Measurements from ENCODE around the gene ANGPT4.

Gene ANGPT4

DNA sequence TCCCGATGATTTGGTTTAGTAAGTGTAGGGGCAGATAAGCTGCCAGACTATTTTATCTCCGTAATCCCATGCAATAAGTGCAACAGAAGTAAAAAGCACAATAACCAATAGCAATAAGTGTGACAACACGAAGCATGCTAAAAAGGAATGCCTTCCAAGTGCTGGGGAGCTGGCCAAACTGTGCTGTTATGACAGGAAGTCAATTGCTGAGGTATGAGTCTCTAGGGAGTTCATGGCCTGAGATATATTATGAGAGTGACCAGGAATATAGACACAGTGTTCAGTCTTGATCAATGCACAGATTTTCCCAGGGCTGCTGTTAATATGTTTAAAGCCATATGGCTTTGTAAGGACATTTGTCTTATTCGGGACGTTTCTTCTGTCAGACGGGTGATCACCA, 10.5 kb upstream of the ANGPT4 start:
- no peak for DNase-seq (ENCODE audit: low read depth)
- no peak overlapping the region for H3K4me3 ChIP-seq (ENCODE audit: low read depth, low read length)
- TF ChIP-seq, protein P1, sequence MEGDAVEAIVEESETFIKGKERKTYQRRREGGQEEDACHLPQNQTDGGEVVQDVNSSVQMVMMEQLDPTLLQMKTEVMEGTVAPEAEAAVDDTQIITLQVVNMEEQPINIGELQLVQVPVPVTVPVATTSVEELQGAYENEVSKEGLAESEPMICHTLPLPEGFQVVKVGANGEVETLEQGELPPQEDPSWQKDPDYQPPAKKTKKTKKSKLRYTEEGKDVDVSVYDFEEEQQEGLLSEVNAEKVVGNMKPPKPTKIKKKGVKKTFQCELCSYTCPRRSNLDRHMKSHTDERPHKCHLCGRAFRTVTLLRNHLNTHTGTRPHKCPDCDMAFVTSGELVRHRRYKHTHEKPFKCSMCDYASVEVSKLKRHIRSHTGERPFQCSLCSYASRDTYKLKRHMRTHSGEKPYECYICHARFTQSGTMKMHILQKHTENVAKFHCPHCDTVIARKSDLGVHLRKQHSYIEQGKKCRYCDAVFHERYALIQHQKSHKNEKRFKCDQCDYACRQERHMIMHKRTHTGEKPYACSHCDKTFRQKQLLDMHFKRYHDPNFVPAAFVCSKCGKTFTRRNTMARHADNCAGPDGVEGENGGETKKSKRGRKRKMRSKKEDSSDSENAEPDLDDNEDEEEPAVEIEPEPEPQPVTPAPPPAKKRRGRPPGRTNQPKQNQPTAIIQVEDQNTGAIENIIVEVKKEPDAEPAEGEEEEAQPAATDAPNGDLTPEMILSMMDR (IDR thresholded peaks at IDR 0.05; ENCODE audit: insufficient read depth, low read depth, low read length, missing control alignments), result no peak

DNA sequence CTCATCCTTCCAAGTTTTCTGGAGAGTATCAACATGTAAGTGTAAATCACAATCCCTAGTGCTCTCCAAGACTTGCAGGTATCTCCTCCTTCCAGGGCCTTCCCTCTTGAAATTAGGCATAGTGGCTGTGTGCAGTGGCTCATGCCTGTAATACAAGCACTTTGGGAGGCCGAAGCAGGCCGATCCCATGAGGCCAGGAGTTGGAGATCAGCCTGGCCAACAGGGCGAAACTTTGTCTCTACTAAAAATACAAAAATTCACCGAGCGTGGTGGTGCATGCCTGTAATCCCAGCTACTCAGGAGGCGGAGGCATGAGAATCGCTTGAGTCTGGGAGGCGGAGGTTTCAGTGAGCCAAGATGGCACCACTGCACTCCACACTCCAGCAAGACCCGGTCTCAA, 9.4 kb upstream of the ANGPT4 start:
- TF ChIP-seq, protein P1 (IDR thresholded peaks at IDR 0.05; ENCODE audit: insufficient read depth, low read depth, low read length, missing control alignments), result no peak
- no peak overlapping the region for H3K4me3 ChIP-seq (ENCODE audit: low read depth, low read length)
- DNase-seq (ENCODE audit: low read depth), result no peak

DNA sequence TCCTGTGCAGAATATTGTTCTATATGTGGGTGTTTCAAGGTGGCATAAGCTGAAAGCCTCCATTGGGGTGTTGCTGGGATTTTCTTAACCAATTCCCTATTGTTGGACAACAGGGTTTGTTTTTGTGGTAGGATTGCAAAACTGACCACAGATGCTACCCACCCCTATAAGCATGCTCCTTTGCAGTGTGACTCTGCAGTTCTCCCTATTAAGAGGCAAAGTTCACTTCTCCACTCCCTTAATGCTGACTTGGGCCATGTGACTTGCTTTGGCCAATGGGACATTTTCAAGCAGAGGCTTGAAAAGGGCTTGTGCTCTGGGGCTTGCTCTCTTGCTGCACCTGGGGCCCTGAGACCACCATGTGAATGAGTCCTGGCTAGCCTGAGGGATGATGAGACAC, 8.5 kb upstream of the ANGPT4 start:
- no peak for DNase-seq (ENCODE audit: low read depth)
- TF ChIP-seq, protein P1 (IDR thresholded peaks at IDR 0.05; ENCODE audit: insufficient read depth, low read depth, low read length, missing control alignments), result no peak
- H3K4me3 ChIP-seq (ENCODE audit: low read depth, low read length), result no peak overlapping the region

DNA sequence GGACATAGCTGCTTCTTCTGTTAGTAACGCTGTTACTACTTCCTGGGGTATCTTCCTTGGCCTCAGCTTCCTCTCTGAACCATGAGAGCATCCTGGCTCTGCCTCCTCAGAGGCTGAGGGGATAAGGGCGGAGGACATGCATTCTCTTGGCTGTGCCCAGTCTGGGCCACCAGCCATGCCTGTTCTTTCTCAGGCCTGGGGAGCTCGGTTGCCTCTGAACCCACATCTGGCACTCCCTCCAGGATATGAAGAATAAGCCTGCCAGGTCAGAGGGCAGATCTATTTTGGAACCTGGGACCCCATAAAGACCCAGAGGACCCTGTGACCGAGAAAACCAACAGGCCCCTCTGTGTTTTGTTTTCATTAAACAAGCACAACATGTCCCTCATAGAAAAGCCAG, 6.6 kb upstream of the ANGPT4 start:
- no peak overlapping the region for H3K4me3 ChIP-seq (ENCODE audit: low read depth, low read length)
- DNase-seq (ENCODE audit: low read depth), result no peak
- TF ChIP-seq, protein P1 (IDR thresholded peaks at IDR 0.05; ENCODE audit: insufficient read depth, low read depth, low read length, missing control alignments), result no peak

DNA sequence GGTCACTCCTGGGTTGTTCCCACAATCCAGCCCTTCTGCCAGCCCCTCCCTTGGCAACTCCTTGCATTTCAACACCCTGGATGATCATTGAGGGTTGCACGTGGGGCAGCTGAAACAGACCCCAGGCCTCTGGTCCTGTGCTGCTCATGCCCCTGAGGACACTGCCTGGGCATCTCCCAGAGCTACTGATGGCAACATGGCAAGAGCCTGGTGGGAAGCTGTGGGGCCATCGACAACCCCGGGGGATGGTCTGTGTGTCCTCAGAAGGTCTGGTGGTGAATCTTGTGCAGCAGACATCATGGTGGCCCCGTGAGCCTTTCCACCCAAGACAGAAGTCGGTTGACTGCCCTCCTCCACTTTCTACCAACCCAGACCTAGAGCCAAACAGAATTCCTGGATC, 4.9 kb upstream of the ANGPT4 start:
- H3K4me3 ChIP-seq (ENCODE audit: low read depth, low read length), result no peak overlapping the region
- TF ChIP-seq, protein P1 (IDR thresholded peaks at IDR 0.05; ENCODE audit: insufficient read depth, low read depth, low read length, missing control alignments), result no peak
- DNase-seq (ENCODE audit: low read depth), result no peak

DNA sequence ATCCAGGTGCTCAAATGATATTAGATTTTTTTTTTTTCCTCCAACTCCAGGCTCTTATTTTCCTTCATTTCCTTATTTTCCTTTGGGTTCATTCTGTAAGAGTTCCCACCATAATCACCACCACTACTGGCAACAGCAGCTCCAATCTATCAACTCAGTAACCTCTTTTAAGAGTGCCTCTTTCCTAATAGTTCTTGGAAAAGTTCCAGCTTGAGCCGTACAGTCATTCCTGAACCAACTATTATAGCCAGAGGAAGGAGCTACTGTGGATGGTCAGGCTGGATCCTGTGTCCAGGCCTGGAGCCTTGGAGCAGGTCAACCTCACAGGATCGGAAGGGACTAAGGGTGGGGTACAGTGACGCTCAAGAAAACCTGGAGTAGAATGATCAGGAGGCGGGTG, 4.2 kb upstream of the ANGPT4 start:
- H3K4me3 ChIP-seq (ENCODE audit: low read depth, low read length), result no peak overlapping the region
- no peak for DNase-seq (ENCODE audit: low read depth)
- TF ChIP-seq, protein P1 (IDR thresholded peaks at IDR 0.05; ENCODE audit: insufficient read depth, low read depth, low read length, missing control alignments), result no peak

DNA sequence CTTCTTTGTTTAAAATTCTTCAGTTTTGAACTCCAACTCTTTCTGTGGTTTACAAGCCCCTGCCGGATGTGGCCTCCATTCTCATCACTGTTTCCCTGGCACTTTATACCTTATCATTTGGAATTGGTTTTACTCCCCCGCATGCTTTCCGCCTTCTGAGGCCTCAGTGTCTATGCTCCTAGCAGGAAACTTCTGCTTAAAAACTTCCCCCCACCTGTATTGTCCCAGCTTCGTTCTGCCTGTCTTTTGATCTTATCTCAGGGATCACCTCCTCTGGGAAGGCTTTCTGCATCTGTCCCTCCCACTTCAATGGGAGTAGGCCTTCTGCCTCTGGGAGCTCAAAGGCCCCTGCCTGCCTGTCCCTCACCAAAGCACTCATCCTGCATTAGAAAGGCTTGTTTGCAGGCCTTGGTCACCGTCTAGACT, 3.4 kb upstream of the ANGPT4 start:
- TF ChIP-seq, protein P1 (IDR thresholded peaks at IDR 0.05; ENCODE audit: insufficient read depth, low read depth, low read length, missing control alignments), result no peak
- H3K4me3 ChIP-seq (ENCODE audit: low read depth, low read length), result no peak overlapping the region
- no peak for DNase-seq (ENCODE audit: low read depth)

All from GM12865 (cell line).